NCI-H345 treated with DMSO at 0.1 percent for 48 hours (cell line): ENCODE measurements around the gene GDF9.

Experiments
- DNase-seq: peaks from one replicate; lab custom pipeline; 2025; ENCODE audit not compliant: unreplicated experiment; lab: John Stamatoyannopoulos, UW

Gene GDF9

DNA sequence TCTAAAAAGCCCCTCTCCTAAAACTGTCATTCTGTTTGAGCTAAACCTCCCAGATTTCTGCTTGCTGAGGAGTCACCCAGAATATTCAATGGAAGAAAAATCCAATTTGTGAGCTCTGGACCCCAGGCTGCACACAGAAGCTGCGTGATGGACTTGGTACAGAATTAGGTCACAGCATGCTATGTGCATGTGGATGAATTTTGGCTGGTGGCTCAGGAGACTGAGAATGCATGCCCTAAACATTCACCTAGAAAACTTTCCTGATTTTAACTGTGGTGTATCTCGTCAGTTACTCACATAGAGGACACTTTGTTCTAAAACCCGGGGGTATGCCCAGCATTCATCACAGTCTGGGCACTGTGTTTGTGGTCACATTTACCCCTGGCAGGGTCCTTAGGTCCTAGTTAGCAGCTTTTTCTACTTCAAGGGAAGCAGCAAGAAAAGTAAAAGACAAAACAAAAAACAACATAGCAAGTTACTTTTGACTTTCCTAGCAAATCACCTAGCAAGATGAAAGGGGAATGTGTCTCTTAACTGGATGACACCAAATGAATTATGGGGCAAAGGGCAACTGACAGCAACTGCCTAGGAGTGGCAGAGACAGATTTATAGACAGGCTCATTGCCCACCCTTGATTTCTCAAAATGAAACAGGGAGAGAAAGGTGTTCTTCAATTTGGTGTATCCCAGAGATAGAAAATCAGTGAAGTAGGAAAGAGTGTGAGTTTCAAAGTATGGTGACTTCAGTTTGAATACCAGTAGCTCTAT, 27.6 kb downstream of the GDF9 start:
- no peak for DNase-seq

GRCh38 chr5:132837868-132838267, 28.4 kb downstream of the GDF9 start:
- DNase-seq: no peak

GRCh38 chr5:132836852-132837251, 29.4 kb downstream of the GDF9 start:
- no peak for DNase-seq

- DNase-seq: no peak
Observed at GRCh38 chr5:132834057-132834456, 32.2 kb downstream of the GDF9 start.

GRCh38 chr5:132832612-132833011, 33.7 kb downstream of the GDF9 start:
- DNase-seq: no peak

- no peak for DNase-seq
Observed at GRCh38 chr5:132831095-132831860, 35.0 kb downstream of the GDF9 start.

DNA sequence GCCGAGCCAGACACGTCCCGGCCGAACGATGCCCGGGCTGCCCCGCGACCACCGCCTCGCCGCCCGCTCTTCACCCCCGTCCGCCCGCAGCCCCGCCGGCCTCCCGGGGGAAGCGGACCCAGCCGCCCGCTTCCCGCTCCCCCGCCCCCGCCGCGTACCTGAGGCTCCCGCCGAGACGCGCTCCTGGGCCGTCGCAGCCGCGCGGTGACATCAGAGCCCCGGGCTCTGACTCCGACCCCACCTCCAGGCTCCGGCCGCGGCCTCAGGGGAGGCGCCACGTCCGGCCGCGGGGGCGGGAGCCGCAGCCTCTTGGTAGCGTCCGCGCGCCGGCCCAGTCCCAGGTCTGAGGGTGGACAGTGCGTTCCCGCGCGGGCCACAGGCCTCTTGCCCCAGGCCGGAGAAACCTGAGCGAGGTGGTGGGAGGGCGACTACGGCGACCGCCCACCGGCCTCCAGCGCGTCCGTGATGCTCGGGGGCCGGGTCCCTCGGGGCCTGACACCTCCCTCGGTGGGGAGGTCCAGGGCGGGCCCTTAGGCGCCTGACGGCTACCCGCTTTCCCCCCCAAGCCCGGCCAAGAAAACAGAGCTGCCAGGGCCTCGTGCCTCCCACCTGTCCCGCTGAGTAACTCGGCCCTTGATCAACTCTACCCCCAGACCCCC, 35.7 kb downstream of the GDF9 start, which contains the start of gene SHROOM1:
Gene SHROOM1 (minus strand): TSS at position 212 of the 659 bp plus-strand sequence. CDS start 4,507 bp downstream, outside the sequence.
- DNase-seq: no peak

DNA sequence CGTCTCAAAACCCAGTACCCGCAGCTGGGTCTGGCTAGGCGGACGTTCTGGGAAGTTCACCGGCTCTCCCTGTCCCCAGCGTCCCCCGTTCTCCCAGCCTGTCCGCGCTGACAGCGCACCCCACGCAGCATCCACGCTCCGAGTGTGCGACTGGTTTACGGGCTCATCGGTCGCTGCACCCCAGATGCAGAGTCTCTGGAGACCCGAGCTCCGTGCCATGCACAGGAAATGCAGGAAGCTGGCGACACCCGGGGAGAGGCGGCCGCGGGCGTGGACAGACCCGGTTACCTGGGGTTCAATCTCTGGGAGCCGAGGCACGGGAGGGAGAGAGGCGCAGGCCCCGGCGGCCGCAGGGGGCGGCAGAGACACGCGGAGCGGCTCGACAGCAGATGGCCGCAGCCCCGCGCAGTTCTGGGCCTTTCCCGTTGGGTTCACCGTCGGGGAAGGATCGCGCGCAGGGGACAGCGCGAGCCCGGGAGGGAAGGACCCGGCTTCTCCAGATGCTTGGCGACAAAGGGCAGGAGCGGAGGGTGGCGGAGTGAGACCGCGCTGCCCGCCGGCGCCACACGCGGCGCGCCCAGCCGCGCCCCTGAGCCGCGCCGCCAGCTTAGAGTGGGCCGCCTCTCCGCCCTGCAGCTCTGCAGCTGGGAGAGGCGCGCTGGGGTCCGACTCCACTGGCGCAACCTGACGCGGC, 36.4 kb downstream of the GDF9 start:
- peak; percentile 19 for DNase-seq

- DNase-seq: no peak
Observed at GRCh38 chr5:132828846-132829494, 37.3 kb downstream of the GDF9 start.

GRCh38 chr5:132827943-132828673, 38.2 kb downstream of the GDF9 start:
- DNase-seq: no peak

- no peak for DNase-seq
Observed at GRCh38 chr5:132826424-132827082, 39.7 kb downstream of the GDF9 start.

DNA sequence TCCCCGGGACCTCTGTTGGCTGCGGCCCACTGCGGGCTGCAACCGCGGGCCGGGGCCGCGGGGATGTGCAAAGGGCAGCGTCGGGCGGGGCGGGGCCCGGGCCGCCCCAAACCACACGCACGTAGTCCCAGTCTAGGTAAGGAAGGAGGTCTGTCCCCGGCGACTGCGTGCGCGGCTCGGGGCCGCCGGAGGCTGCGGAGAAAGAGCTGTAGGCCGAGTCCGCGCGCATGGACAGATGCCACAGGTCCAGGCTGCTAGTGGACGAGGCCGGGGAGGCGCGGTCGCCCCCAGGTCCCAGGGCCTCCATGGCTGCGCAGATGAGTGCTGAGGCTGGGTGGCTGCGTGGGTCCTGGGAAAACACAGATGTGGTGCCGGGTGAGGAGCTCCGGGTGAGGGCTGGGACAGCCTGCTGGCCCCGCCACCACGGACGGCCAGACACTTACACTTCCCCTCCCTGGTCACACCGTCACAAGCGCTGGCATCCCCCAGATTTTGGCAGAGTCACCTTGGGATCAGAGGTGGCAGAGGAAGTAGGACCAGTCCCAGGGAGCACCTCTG, 40.4 kb downstream of the GDF9 start:
- DNase-seq: no peak

GRCh38 chr5:132825033-132825833, 41.0 kb downstream of the GDF9 start:
- no peak for DNase-seq

GRCh38 chr5:132824426-132824825, 41.8 kb downstream of the GDF9 start:
- DNase-seq: no peak

- DNase-seq: no peak
Observed at GRCh38 chr5:132823481-132824050, 42.7 kb downstream of the GDF9 start.

GRCh38 chr5:132822650-132823480, 43.4 kb downstream of the GDF9 start:
- DNase-seq: no peak

GRCh38 chr5:132821791-132822190, 44.5 kb downstream of the GDF9 start:
- DNase-seq: no peak
